ENCODE measurements around the gene C9. TPM values are rescaled to one million over a fixed set of nuclear protein-coding genes. Genes with fewer than 3 reads are reported as not detected.

Gene C9
- 0.44 TPM in 1 of 2 replicates, not detected in the other for total RNA-seq

GRCh38 chr5:39364367-39364766 is at the start of gene C9:
TSS of gene C9 (minus strand) at chr5:39364495. CDS start at chr5:39364464, 31 bp downstream.

Other genes with a start within 250 kb of the C9 start
- gene FYB1, start 144.9 kb downstream of the C9 start, total RNA-seq, result 0.43 TPM in 1 of 2 replicates, not detected in the other
- 69.9 and 132 TPM in 2 replicates for gene DAB2, start 60.5 kb upstream of the C9 start, total RNA-seq